Activated naive CD8-positive, alpha-beta T cell treated with anti-CD3 and anti-CD28 coated beads, Interleukin-2, amount 50 U/mL, for 24 hours (primary cell): ENCODE data around the gene TOMM20.

Experiments
- ATAC-seq: fragments of 150-1000 bp; cut with Tn5 transposase; one replicate; pipeline ENCODE4 v1.10.0; 2021
- DNase-seq: peaks from one replicate; pipeline ENCODE4 v3.0.0; 2021
- H3K27ac Mint-ChIP-seq: one replicate; pipeline ENCODE4 v1.8.0; 2021; ENCODE audit warnings: mild to moderate bottlenecking, mixed read lengths
- H3K27me3 Mint-ChIP-seq: one replicate; pipeline ENCODE4 v1.8.0; 2021; ENCODE audit warnings: mixed read lengths
- H3K36me3 Mint-ChIP-seq: one replicate; pipeline ENCODE4 v1.8.0; 2021; ENCODE audit warnings: low read depth, mixed read lengths
- H3K4me1 Mint-ChIP-seq: one replicate; pipeline ENCODE4 v1.8.0; 2021; ENCODE audit warnings: mixed read lengths
- H3K4me3 Mint-ChIP-seq: one replicate; pipeline ENCODE4 v1.8.0; 2021; ENCODE audit warnings: mild to moderate bottlenecking, moderate library complexity, mixed read lengths
- H3K9me3 Mint-ChIP-seq: one replicate; pipeline ENCODE4 v1.8.0; 2021; ENCODE audit warnings: mixed read lengths

The TOMM20 gene

GRCh38 chr1:235124665-235125064 is 4.0 kb downstream of the TOMM20 start:
- DNase-seq (no peak), ATAC-seq (no peak)
- H3K4me3 Mint-ChIP-seq, result peak overlapping the region; percentile 51
- H3K27me3 Mint-ChIP-seq, result no peaks in the 10 kb centered on the region
- H3K4me1 Mint-ChIP-seq, result peaks cover 68% of the 10 kb centered on the region
- H3K36me3 Mint-ChIP-seq, result peaks cover 71% of the 10 kb centered on the region
- H3K27ac Mint-ChIP-seq, result peak overlapping the region; percentile 74
- H3K9me3 Mint-ChIP-seq, result no peaks in the 10 kb centered on the region

DNA sequence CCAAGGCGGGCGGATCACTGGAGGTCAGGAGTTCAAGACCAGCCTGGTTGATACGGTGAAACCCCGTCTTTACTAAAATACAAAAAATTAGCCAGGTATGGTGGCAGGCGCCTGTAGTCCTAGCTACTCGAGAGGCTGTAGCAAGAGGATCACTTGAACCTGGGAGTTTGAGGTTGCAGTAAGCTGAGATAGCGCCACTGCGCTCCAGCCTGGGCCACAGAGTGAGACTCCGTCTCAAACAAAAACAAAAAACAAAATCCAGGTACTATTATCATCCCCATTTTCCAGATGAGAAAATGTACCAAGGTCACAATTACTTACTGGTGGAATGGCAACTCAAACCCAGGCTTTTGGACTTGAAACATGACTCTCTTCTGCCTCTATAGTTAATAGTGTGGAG is 4.5 kb downstream of the TOMM20 start:
- Mint-ChIP-seq H3K9me3 (no peaks in the 10 kb centered on the region), H3K36me3 (peaks cover 77% of the 10 kb centered on the region), H3K27ac (peak overlapping the region; percentile 74), H3K4me3 (peak overlapping the region; percentile 49), H3K27me3 (no peaks in the 10 kb centered on the region), H3K4me1 (peaks cover 64% of the 10 kb centered on the region)
- DNase-seq, result no peak
- no peak for ATAC-seq

GRCh38 chr1:235122348-235122747 is 6.3 kb downstream of the TOMM20 start:
- DNase-seq (no peak), ATAC-seq (no peak)
- peaks cover 82% of the 10 kb centered on the region for H3K36me3 Mint-ChIP-seq
- H3K27ac Mint-ChIP-seq, result peak overlapping the region; percentile 80
- peaks cover 51% of the 10 kb centered on the region for H3K4me1 Mint-ChIP-seq
- no peaks in the 10 kb centered on the region for H3K9me3 Mint-ChIP-seq
- H3K4me3 Mint-ChIP-seq, result no peak overlapping the region
- no peaks in the 10 kb centered on the region for H3K27me3 Mint-ChIP-seq

DNA sequence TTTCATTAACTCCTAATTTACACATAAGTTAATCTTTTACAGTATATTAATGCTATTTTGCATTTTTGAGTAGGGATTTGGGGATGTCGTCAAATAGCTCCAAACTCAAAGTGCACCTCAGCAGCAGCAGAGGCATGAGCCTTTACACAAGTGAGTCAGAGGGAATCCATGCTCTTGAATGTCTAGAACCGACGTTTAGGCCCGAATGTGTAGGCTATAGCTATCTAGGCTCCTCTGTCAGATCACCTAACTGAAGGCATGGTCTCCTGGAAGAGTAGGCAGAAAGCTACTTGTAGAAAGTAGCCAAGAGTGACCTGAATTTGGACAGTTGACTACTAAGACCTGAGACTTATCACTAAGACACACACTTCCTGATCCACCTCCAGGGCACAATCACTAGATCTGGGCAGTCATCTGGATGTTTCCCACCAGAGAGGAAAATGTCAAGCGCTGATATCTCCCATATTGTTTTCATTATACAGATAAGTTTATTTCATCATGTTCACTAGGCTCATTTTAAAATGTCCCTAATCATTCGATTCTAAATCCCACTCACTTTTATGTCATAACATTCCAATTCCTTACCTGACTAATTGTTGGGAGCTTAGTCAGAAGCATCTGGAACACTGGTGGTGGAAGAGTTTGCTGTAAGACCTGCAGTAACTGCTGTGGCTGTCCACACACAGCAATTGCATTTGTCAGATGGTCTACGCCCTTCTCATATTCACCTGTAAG is 15.3 kb downstream of the TOMM20 start:
- no peaks in the 10 kb centered on the region for H3K27me3 Mint-ChIP-seq
- peak overlapping the region; percentile 3 for H3K27ac Mint-ChIP-seq
- peaks cover 3% of the 10 kb centered on the region for H3K4me1 Mint-ChIP-seq
- peaks cover 73% of the 10 kb centered on the region for H3K36me3 Mint-ChIP-seq
- H3K9me3 Mint-ChIP-seq, result no peaks in the 10 kb centered on the region
- ATAC-seq, result no peak
- H3K4me3 Mint-ChIP-seq, result no peak overlapping the region
- DNase-seq, result no peak

GRCh38 chr1:235112297-235113182 is 16.1 kb downstream of the TOMM20 start:
- ATAC-seq, result no peak

DNA sequence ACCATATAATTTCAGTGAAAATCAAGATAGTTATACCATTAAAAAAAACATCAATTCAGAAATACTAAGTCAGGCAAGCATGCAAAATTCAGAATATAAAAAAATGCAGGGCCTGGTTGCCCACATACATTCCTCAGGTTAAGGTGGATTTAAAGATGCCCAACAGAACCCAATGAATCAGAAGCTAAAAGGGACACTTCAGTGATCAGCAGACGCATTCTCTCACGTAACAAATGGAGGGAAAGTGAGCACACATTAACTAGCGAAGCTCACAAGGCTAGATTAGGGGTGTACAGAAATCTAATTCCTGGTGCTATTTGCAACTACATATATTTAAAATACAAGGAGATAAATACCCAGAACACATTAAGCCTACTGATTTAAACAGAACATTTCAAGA is 17.5 kb downstream of the TOMM20 start:
- peaks cover 77% of the 10 kb centered on the region for H3K36me3 Mint-ChIP-seq
- ATAC-seq (no peak), DNase-seq (no peak)
- no peaks in the 10 kb centered on the region for H3K27me3 Mint-ChIP-seq
- H3K4me1 Mint-ChIP-seq, result peaks cover 16% of the 10 kb centered on the region
- no peak overlapping the region for H3K4me3 Mint-ChIP-seq
- no peaks in the 10 kb centered on the region for H3K9me3 Mint-ChIP-seq
- H3K27ac Mint-ChIP-seq, result peak overlapping the region; percentile 33

More at GRCh38 chr1:235112297-235113182, 16.1 kb downstream of the TOMM20 start:
- H3K4me3 Mint-ChIP-seq, result no peak overlapping the region
- peaks cover 71% of the 10 kb centered on the region for H3K36me3 Mint-ChIP-seq
- H3K27ac Mint-ChIP-seq, result no peak overlapping the region
- peaks cover 3% of the 10 kb centered on the region for H3K4me1 Mint-ChIP-seq
- H3K9me3 Mint-ChIP-seq, result no peaks in the 10 kb centered on the region
- DNase-seq, result no peak
- H3K27me3 Mint-ChIP-seq, result no peaks in the 10 kb centered on the region

- Mint-ChIP-seq H3K4me1 (peaks cover 29% of the 10 kb centered on the region), H3K36me3 (peaks cover 70% of the 10 kb centered on the region), H3K4me3 (no peak overlapping the region), H3K27ac (no peak overlapping the region), H3K27me3 (no peaks in the 10 kb centered on the region), H3K9me3 (no peaks in the 10 kb centered on the region)
- DNase-seq (peak; percentile 1), ATAC-seq (no peak)
These were observed 19.8 kb downstream of the TOMM20 start for GRCh38 chr1:235108876-235109275.

GRCh38 chr1:235108185-235108593 is 20.4 kb downstream of the TOMM20 start:
- DNase-seq, result no peak
- Mint-ChIP-seq H3K4me1 (peaks cover 33% of the 10 kb centered on the region), H3K9me3 (no peaks in the 10 kb centered on the region), H3K27ac (no peak overlapping the region), H3K27me3 (no peaks in the 10 kb centered on the region), H3K4me3 (no peak overlapping the region), H3K36me3 (peaks cover 65% of the 10 kb centered on the region)
- ATAC-seq, result no peak

GRCh38 chr1:235107368-235108184 is 21.1 kb downstream of the TOMM20 start:
- H3K27ac Mint-ChIP-seq, result no peak overlapping the region
- peaks cover 59% of the 10 kb centered on the region for H3K36me3 Mint-ChIP-seq
- DNase-seq (peak; percentile 1), ATAC-seq (no peak)
- H3K4me1 Mint-ChIP-seq, result peaks cover 39% of the 10 kb centered on the region
- H3K27me3 Mint-ChIP-seq, result no peaks in the 10 kb centered on the region
- no peaks in the 10 kb centered on the region for H3K9me3 Mint-ChIP-seq
- H3K4me3 Mint-ChIP-seq, result no peak overlapping the region

DNA sequence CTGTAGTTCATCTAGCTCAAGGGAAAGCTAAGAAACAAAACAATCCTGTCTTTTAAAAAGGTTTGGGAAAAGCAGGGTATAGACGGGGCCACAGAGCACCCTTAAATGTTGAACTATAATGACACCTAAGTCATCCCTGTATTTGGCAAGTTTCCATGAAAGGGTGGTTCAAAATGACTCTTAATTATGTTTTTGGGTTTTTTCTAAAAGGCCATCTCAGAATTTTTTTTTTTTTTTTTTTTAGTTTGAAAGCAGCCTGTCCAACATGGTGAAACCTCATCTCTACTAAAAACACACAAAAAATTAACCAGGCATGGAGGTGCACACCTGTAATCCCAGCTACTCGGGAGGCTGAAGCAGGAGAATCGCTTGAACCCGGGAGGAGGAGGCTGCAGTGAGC is 22.2 kb downstream of the TOMM20 start:
- peaks cover 4% of the 10 kb centered on the region for H3K27me3 Mint-ChIP-seq
- peaks cover 53% of the 10 kb centered on the region for H3K36me3 Mint-ChIP-seq
- DNase-seq (peak; percentile 0), ATAC-seq (no peak)
- no peak overlapping the region for H3K4me3 Mint-ChIP-seq
- no peak overlapping the region for H3K27ac Mint-ChIP-seq
- peaks cover 46% of the 10 kb centered on the region for H3K4me1 Mint-ChIP-seq
- no peaks in the 10 kb centered on the region for H3K9me3 Mint-ChIP-seq

GRCh38 chr1:235105051-235106043 is 23.3 kb downstream of the TOMM20 start:
- Mint-ChIP-seq H3K27ac (no peak overlapping the region), H3K9me3 (no peaks in the 10 kb centered on the region), H3K4me1 (peaks cover 50% of the 10 kb centered on the region), H3K4me3 (no peak overlapping the region), H3K27me3 (peaks cover 6% of the 10 kb centered on the region), H3K36me3 (peaks cover 42% of the 10 kb centered on the region)
- ATAC-seq (peak; percentile 47), DNase-seq (peak; percentile 1)

- peaks cover 50% of the 10 kb centered on the region for H3K4me1 Mint-ChIP-seq
- ATAC-seq (no peak), DNase-seq (peak; percentile 1)
- H3K4me3 Mint-ChIP-seq, result no peak overlapping the region
- H3K27ac Mint-ChIP-seq, result no peak overlapping the region
- H3K9me3 Mint-ChIP-seq, result no peaks in the 10 kb centered on the region
- peaks cover 23% of the 10 kb centered on the region for H3K36me3 Mint-ChIP-seq
- peaks cover 8% of the 10 kb centered on the region for H3K27me3 Mint-ChIP-seq
These were observed 25.6 kb downstream of the TOMM20 start for GRCh38 chr1:235102993-235103411.

DNA sequence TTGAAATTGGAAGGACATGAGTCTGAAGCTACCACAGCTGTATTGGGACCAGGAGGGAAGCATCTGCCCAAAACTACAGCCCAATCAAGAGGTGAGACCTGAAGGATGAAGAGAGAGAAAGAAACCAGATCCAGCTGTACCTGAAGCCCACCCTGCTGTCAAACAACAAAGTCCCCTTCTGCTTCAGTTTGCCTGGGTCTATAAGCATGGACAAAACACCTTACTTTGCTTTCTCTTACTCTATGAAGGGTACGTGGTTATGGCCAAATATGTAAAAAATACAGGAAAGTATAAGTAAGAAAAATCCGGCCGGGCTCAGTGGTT is 26.4 kb downstream of the TOMM20 start:
- peaks cover 16% of the 10 kb centered on the region for H3K36me3 Mint-ChIP-seq
- no peaks in the 10 kb centered on the region for H3K9me3 Mint-ChIP-seq
- peaks cover 8% of the 10 kb centered on the region for H3K27me3 Mint-ChIP-seq
- H3K4me3 Mint-ChIP-seq, result no peak overlapping the region
- peaks cover 47% of the 10 kb centered on the region for H3K4me1 Mint-ChIP-seq
- ATAC-seq, result no peak
- no peak overlapping the region for H3K27ac Mint-ChIP-seq
- no peak for DNase-seq
